HEK293 (cell line): ENCODE data around the gene SLC30A7.

Experiments
- CTCF ChIA-PET: fragments of 350-600 bp; formaldehyde crosslinking; extraction: SDS; loops from one replicate; lab custom pipeline; 2021; ENCODE audit warnings: antibody characterized with exemption; lab: Yijun Ruan, JAX
- POLR2A ChIA-PET: fragments of 300-600 bp; formaldehyde crosslinking; extraction: SDS; loops from one replicate; lab custom pipeline; 2020; ENCODE audit warnings: antibody characterized with exemption, inconsistent platforms; lab: Yijun Ruan, JAX
- H3K27ac ChIP-seq: fragments of 200-500 bp; sonication (Bioruptor generic); 2 replicates; pipeline ENCODE4 v1.5.1; 2014; ENCODE audit warnings: low read depth, low read length, control low read depth, inconsistent platforms; ENCODE audit errors: extremely low read depth
- H3K36me3 ChIP-seq, 2 experiments: fragments of 200-500 bp in 1 of 2; sonication (Bioruptor generic) in 1 of 2; 1 replicate in 1 of 2; 2 replicates in 1 of 2; pipeline ENCODE4 v1.5.1; 2014 to 2017; ENCODE audit warnings: inconsistent platforms in 2 of 2, low read length in 2 of 2; ENCODE audit not compliant: control insufficient read depth in 2 of 2, insufficient read depth in 1 of 2
- H3K4me1 ChIP-seq: fragments of 200-500 bp; sonication (Bioruptor generic); 2 replicates; pipeline ENCODE4 v1.5.1; 2014; ENCODE audit warnings: mild to moderate bottlenecking, low read length, inconsistent platforms; ENCODE audit not compliant: control insufficient read depth, insufficient read depth
- H3K4me3 ChIP-seq: 2 replicates; pipeline ENCODE4 v1.5.1; 2011; ENCODE audit warnings: low read depth, mild to moderate bottlenecking, control low read depth, low read length, moderate library complexity
- H3K9me3 ChIP-seq: fragments of 200-500 bp; sonication (Bioruptor generic); 2 replicates; pipeline ENCODE4 v1.5.1; 2014; ENCODE audit warnings: low read depth, low read length, inconsistent platforms; ENCODE audit not compliant: control insufficient read depth, insufficient read depth
- KLF1 ChIP-seq: fragments of 450-650 bp; formaldehyde crosslinking; IDR thresholded peaks from 2 replicates; pipeline ENCODE4 v1.5.1; 2016; ENCODE audit warnings: missing biosample characterization, missing genetic modification characterization
- SCRT2 ChIP-seq: fragments of 450-650 bp; formaldehyde crosslinking; IDR thresholded peaks from 2 replicates; pipeline ENCODE4 v1.5.1; 2016; ENCODE audit warnings: missing biosample characterization, missing genetic modification characterization
- SP7 ChIP-seq: fragments of 450-650 bp; formaldehyde crosslinking; IDR thresholded peaks from 2 replicates; pipeline ENCODE4 v1.5.1; 2016; ENCODE audit warnings: missing biosample characterization, missing genetic modification characterization
- TCF7L2 ChIP-seq: IDR thresholded peaks from 2 replicates; pipeline ENCODE4 v1.6.1; 2011; ENCODE audit warnings: low read depth, mild to moderate bottlenecking, inconsistent platforms, low read length, moderate library complexity, borderline replicate concordance
- ZBTB20 ChIP-seq: fragments of 450-650 bp; formaldehyde crosslinking; IDR thresholded peaks from 2 replicates; pipeline ENCODE4 v1.5.1; 2016; ENCODE audit warnings: missing biosample characterization, missing genetic modification characterization
- ZNF121 ChIP-seq: fragments of 450-650 bp; formaldehyde crosslinking; IDR thresholded peaks from 2 replicates; pipeline ENCODE4 v1.5.1; 2016; ENCODE audit warnings: missing biosample characterization, missing genetic modification characterization
- ZNF133 ChIP-seq: fragments of 450-650 bp; formaldehyde crosslinking; IDR thresholded peaks from 2 replicates; pipeline ENCODE4 v1.5.1; 2016; ENCODE audit warnings: missing biosample characterization, missing genetic modification characterization
- ZNF324 ChIP-seq: fragments of 450-650 bp; formaldehyde crosslinking; IDR thresholded peaks from 2 replicates; pipeline ENCODE4 v1.5.1; 2016; ENCODE audit warnings: missing biosample characterization, missing genetic modification characterization
- ZNF514 ChIP-seq: fragments of 450-650 bp; formaldehyde crosslinking; IDR thresholded peaks from 2 replicates; pipeline ENCODE4 v1.5.1; 2016; ENCODE audit warnings: missing biosample characterization, missing genetic modification characterization
- ZNF529 ChIP-seq: fragments of 450-650 bp; formaldehyde crosslinking; IDR thresholded peaks from 2 replicates; pipeline ENCODE4 v1.5.1; 2017; ENCODE audit warnings: missing genetic modification characterization, missing biosample characterization; ENCODE audit not compliant: insufficient replicate concordance
- ZNF629 ChIP-seq: fragments of 450-650 bp; formaldehyde crosslinking; IDR thresholded peaks from 2 replicates; pipeline ENCODE4 v1.5.1; 2017; ENCODE audit warnings: missing biosample characterization, missing genetic modification characterization
- ZSCAN23 ChIP-seq: fragments of 450-650 bp; formaldehyde crosslinking; IDR thresholded peaks from 2 replicates; pipeline ENCODE4 v1.5.1; 2016; ENCODE audit warnings: missing biosample characterization, missing genetic modification characterization
- TF ChIP-seq, protein P1 (sequence below): fragments of 450-650 bp; formaldehyde crosslinking; IDR thresholded peaks from 2 replicates; pipeline ENCODE4 v1.5.1; 2016; ENCODE audit warnings: missing biosample characterization, missing genetic modification characterization, borderline replicate concordance
- TF ChIP-seq, protein P2 (sequence below): fragments of 450-650 bp; formaldehyde crosslinking; IDR thresholded peaks from 2 replicates; pipeline ENCODE4 v1.5.1; 2016; ENCODE audit warnings: missing biosample characterization, missing genetic modification characterization
- TF ChIP-seq, protein P3 (sequence below): fragments of 450-650 bp; formaldehyde crosslinking; IDR thresholded peaks from 2 replicates; pipeline ENCODE4 v1.5.1; 2016; ENCODE audit warnings: missing biosample characterization, missing genetic modification characterization

Gene SLC30A7

DNA sequence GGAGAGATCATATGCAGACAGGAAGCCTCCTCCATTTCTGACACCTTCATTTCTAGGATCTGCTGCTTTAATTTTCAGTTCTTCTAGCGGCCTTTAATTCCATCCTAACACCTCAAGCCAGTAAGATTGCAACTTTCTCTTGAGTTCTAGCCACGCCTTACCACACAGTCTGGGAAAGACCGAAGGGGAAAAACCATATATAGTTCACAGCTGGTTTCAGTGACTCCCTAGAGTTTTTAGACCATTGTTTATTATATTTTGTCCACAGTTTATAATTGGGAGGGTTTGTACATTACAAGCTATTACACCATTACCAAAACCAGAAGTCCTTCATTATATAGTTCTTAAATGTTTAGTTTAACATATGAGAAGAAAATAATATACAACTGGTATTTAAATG lies 92.2 kb downstream of the SLC30A7 start (continued):
- TF ChIP-seq, protein P1, sequence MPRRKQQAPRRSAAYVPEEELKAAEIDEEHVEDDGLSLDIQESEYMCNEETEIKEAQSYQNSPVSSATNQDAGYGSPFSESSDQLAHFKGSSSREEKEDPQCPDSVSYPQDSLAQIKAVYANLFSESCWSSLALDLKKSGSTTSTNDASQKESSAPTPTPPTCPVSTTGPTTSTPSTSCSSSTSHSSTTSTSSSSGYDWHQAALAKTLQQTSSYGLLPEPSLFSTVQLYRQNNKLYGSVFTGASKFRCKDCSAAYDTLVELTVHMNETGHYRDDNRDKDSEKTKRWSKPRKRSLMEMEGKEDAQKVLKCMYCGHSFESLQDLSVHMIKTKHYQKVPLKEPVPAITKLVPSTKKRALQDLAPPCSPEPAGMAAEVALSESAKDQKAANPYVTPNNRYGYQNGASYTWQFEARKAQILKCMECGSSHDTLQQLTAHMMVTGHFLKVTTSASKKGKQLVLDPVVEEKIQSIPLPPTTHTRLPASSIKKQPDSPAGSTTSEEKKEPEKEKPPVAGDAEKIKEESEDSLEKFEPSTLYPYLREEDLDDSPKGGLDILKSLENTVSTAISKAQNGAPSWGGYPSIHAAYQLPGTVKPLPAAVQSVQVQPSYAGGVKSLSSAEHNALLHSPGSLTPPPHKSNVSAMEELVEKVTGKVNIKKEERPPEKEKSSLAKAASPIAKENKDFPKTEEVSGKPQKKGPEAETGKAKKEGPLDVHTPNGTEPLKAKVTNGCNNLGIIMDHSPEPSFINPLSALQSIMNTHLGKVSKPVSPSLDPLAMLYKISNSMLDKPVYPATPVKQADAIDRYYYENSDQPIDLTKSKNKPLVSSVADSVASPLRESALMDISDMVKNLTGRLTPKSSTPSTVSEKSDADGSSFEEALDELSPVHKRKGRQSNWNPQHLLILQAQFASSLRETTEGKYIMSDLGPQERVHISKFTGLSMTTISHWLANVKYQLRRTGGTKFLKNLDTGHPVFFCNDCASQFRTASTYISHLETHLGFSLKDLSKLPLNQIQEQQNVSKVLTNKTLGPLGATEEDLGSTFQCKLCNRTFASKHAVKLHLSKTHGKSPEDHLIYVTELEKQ (tag by site-specific recombination): no peak
- TF ChIP-seq KLF1 (tag by site-specific recombination) (no peak), ZNF529 (tag by site-specific recombination) (no peak), ZNF133 (tag by site-specific recombination) (no peak), ZSCAN23 (tag by site-specific recombination) (no peak), ZNF514 (tag by site-specific recombination) (no peak), ZBTB20 (tag by site-specific recombination) (no peak), ZNF324 (tag by site-specific recombination) (no peak), ZNF121 (tag by site-specific recombination) (no peak), TCF7L2 (no peak)
- TF ChIP-seq, protein P2, sequence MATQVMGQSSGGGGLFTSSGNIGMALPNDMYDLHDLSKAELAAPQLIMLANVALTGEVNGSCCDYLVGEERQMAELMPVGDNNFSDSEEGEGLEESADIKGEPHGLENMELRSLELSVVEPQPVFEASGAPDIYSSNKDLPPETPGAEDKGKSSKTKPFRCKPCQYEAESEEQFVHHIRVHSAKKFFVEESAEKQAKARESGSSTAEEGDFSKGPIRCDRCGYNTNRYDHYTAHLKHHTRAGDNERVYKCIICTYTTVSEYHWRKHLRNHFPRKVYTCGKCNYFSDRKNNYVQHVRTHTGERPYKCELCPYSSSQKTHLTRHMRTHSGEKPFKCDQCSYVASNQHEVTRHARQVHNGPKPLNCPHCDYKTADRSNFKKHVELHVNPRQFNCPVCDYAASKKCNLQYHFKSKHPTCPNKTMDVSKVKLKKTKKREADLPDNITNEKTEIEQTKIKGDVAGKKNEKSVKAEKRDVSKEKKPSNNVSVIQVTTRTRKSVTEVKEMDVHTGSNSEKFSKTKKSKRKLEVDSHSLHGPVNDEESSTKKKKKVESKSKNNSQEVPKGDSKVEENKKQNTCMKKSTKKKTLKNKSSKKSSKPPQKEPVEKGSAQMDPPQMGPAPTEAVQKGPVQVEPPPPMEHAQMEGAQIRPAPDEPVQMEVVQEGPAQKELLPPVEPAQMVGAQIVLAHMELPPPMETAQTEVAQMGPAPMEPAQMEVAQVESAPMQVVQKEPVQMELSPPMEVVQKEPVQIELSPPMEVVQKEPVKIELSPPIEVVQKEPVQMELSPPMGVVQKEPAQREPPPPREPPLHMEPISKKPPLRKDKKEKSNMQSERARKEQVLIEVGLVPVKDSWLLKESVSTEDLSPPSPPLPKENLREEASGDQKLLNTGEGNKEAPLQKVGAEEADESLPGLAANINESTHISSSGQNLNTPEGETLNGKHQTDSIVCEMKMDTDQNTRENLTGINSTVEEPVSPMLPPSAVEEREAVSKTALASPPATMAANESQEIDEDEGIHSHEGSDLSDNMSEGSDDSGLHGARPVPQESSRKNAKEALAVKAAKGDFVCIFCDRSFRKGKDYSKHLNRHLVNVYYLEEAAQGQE (tag by site-specific recombination): no peak
- TF ChIP-seq, protein P3, sequence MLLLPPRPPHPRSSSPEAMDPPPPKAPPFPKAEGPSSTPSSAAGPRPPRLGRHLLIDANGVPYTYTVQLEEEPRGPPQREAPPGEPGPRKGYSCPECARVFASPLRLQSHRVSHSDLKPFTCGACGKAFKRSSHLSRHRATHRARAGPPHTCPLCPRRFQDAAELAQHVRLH: no peak

DNA sequence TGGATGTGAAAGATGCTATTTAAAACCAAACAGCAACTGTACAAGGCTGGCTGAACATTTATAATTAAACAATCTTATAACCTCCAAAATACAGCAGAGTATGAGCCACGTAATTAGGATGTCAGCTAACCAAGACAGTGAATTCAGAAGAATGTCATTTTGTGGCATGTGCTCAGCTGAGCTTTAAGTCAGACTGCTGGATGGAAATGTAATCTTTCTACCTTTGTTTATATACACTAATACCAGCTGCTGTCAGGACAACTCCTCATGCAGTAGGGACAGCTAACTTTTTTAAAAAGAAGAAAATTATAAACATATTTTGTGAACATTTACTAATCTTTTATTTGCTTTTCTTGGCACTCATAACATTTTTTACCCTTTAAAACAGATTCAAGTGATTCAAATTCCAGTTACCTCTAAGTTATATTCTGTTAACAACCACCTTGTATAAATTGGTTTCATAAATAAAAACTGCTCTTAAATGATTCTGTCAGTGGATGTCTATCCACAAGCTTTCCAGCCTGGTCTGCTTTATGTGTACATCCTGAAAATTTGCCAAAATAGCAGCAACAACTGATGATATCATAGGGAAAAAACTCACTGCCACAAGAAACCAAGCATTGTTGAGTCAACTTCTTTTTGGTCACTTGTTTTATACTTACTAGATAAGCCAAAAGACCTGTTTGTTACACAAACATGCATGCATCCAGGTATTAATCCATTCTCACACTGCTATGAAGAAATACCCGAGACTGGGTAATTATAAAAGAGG lies 93.6 kb downstream of the SLC30A7 start:
- peaks cover 14 to 31% of the 10 kb centered on the region in 2 experiments for H3K36me3 ChIP-seq
- no peak overlapping the region for H3K4me3 ChIP-seq
- TF ChIP-seq ZNF629 (tag by site-specific recombination) (peak; percentile 31; the same call in 1 of the 2 replicates), SP7 (tag by site-specific recombination) (no peak), SCRT2 (tag by site-specific recombination) (peak; percentile 87)
- TF ChIP-seq, all 188 proteins: peak for 2
- ChIA-PET CTCF (interaction anchor here (0.7 kb wide), 1 partner anchor 299 kb away, joined by 4 read pairs; no protein-coding TSS in a partner anchor), POLR2A (no interaction called here)
- no peaks in the 10 kb centered on the region for H3K4me1 ChIP-seq
- no peaks in the 10 kb centered on the region for H3K9me3 ChIP-seq
- no peak overlapping the region for H3K27ac ChIP-seq
